Measurements from ENCODE around the gene JUND. TPM values are rescaled to one million over a fixed set of nuclear protein-coding genes. Genes with fewer than 3 reads are reported as not detected.
A peak's percentile ranks its signal among the peaks of the same experiment; 100 is the strongest.

JUND gene
- total RNA-seq, 2 donors from 2014 or later: 1,212 to 1,401 TPM

- H3K9me3 ChIP-seq (ENCODE audit: control insufficient read depth, low read length, poor library complexity, severe bottlenecking): no peaks in the 10 kb centered on the region
- DNase-seq: peak; percentile 62 to 71 (median 65)
- Mint-ChIP-seq H3K4me1 (peaks cover 35% of the 10 kb centered on the region), H3K27ac (peak overlapping the region; percentile 99), H3K4me3 (peak overlapping the region; percentile 97), H3K36me3 (ENCODE audit: low read depth) (peaks cover 4% of the 10 kb centered on the region), H3K27me3 (no peaks in the 10 kb centered on the region)
- peak; percentile 75 for ATAC-seq
These were observed 23.3 kb upstream of the JUND start for GRCh38 chr19:18304458-18305310.

- H3K36me3 Mint-ChIP-seq (ENCODE audit: low read depth): peaks cover 4% of the 10 kb centered on the region
- ATAC-seq: peak; percentile 2
These were observed 22.7 kb upstream of the JUND start for GRCh38 chr19:18304208-18304457.

GRCh38 chr19:18301718-18302111, 20.3 kb upstream of the JUND start:
- no peak for DNase-seq
- no peaks in the 10 kb centered on the region for H3K9me3 ChIP-seq (ENCODE audit: control insufficient read depth, low read length, poor library complexity, severe bottlenecking)
- H3K36me3 Mint-ChIP-seq (ENCODE audit: low read depth): peaks cover 4% of the 10 kb centered on the region
- H3K4me3 Mint-ChIP-seq: no peak overlapping the region
- H3K4me1 Mint-ChIP-seq: peaks cover 27% of the 10 kb centered on the region
- H3K27me3 Mint-ChIP-seq: no peaks in the 10 kb centered on the region
- H3K27ac Mint-ChIP-seq: peak overlapping the region; percentile 70
- ATAC-seq: no peak

More at GRCh38 chr19:18304208-18304457, 22.7 kb upstream of the JUND start:
- H3K27me3 Mint-ChIP-seq: no peaks in the 10 kb centered on the region
- DNase-seq: no peak
- H3K4me1 Mint-ChIP-seq: peaks cover 35% of the 10 kb centered on the region
- no peaks in the 10 kb centered on the region for H3K9me3 ChIP-seq (ENCODE audit: control insufficient read depth, low read length, poor library complexity, severe bottlenecking)
- peak overlapping the region; percentile 99 for H3K27ac Mint-ChIP-seq
- peak overlapping the region; percentile 97 for H3K4me3 Mint-ChIP-seq

GRCh38 chr19:18300930-18301717, 19.7 kb upstream of the JUND start:
- peaks cover 22% of the 10 kb centered on the region for H3K4me1 Mint-ChIP-seq
- no peak overlapping the region for H3K4me3 Mint-ChIP-seq
- H3K27ac Mint-ChIP-seq: peak overlapping the region; percentile 70
- H3K27me3 Mint-ChIP-seq: no peaks in the 10 kb centered on the region
- ATAC-seq (no peak), DNase-seq (no peak)
- H3K36me3 Mint-ChIP-seq (ENCODE audit: low read depth): peaks cover 4% of the 10 kb centered on the region
- H3K9me3 ChIP-seq (ENCODE audit: control insufficient read depth, low read length, poor library complexity, severe bottlenecking): no peaks in the 10 kb centered on the region

GRCh38 chr19:18299654-18300053, 18.2 kb upstream of the JUND start:
- Mint-ChIP-seq H3K27ac (peak overlapping the region; percentile 99), H3K27me3 (no peaks in the 10 kb centered on the region), H3K4me3 (no peak overlapping the region), H3K4me1 (peaks cover 20% of the 10 kb centered on the region), H3K36me3 (ENCODE audit: low read depth) (peaks cover 4% of the 10 kb centered on the region)
- DNase-seq (no peak), ATAC-seq (no peak)
- no peaks in the 10 kb centered on the region for H3K9me3 ChIP-seq (ENCODE audit: control insufficient read depth, low read length, poor library complexity, severe bottlenecking)

GRCh38 chr19:18298601-18299000, 17.2 kb upstream of the JUND start:
- peak overlapping the region; percentile 99 for H3K27ac Mint-ChIP-seq
- H3K27me3 Mint-ChIP-seq: no peaks in the 10 kb centered on the region
- H3K4me3 Mint-ChIP-seq: no peak overlapping the region
- no peak for ATAC-seq
- H3K4me1 Mint-ChIP-seq: peaks cover 18% of the 10 kb centered on the region
- H3K9me3 ChIP-seq (ENCODE audit: control insufficient read depth, low read length, poor library complexity, severe bottlenecking): no peaks in the 10 kb centered on the region
- H3K36me3 Mint-ChIP-seq (ENCODE audit: low read depth): peaks cover 2% of the 10 kb centered on the region
- DNase-seq: no peak

- no peak for ATAC-seq
- H3K36me3 Mint-ChIP-seq (ENCODE audit: low read depth): no peaks in the 10 kb centered on the region
- H3K4me3 Mint-ChIP-seq: no peak overlapping the region
- peaks cover 20% of the 10 kb centered on the region for H3K4me1 Mint-ChIP-seq
- DNase-seq: no peak
- H3K27me3 Mint-ChIP-seq: no peaks in the 10 kb centered on the region
- H3K27ac Mint-ChIP-seq: peak overlapping the region; percentile 99
- H3K9me3 ChIP-seq (ENCODE audit: control insufficient read depth, low read length, poor library complexity, severe bottlenecking): no peaks in the 10 kb centered on the region
These were observed 15.9 kb upstream of the JUND start for GRCh38 chr19:18297308-18297707.

- no peaks in the 10 kb centered on the region for H3K9me3 ChIP-seq (ENCODE audit: control insufficient read depth, low read length, poor library complexity, severe bottlenecking)
- H3K27me3 Mint-ChIP-seq: no peaks in the 10 kb centered on the region
- peak overlapping the region; percentile 99 for H3K27ac Mint-ChIP-seq
- no peak overlapping the region for H3K4me3 Mint-ChIP-seq
- peaks cover 35% of the 10 kb centered on the region for H3K4me1 Mint-ChIP-seq
- no peaks in the 10 kb centered on the region for H3K36me3 Mint-ChIP-seq (ENCODE audit: low read depth)
- ATAC-seq (no peak), DNase-seq (no peak)
These were observed 13.6 kb upstream of the JUND start for GRCh38 chr19:18295034-18295451.

GRCh38 chr19:18294467-18294864, 13.0 kb upstream of the JUND start:
- H3K27me3 Mint-ChIP-seq: no peaks in the 10 kb centered on the region
- ATAC-seq: peak; percentile 69
- peak; percentile 74 to 88 (median 82) for DNase-seq
- H3K4me3 Mint-ChIP-seq: peak overlapping the region; percentile 88
- H3K27ac Mint-ChIP-seq: peak overlapping the region; percentile 99
- H3K36me3 Mint-ChIP-seq (ENCODE audit: low read depth): no peaks in the 10 kb centered on the region
- H3K9me3 ChIP-seq (ENCODE audit: control insufficient read depth, low read length, poor library complexity, severe bottlenecking): no peaks in the 10 kb centered on the region
- H3K4me1 Mint-ChIP-seq: peaks cover 40% of the 10 kb centered on the region

- H3K9me3 ChIP-seq (ENCODE audit: control insufficient read depth, low read length, poor library complexity, severe bottlenecking): no peaks in the 10 kb centered on the region
- no peak for ATAC-seq
- Mint-ChIP-seq H3K4me1 (peaks cover 42% of the 10 kb centered on the region), H3K36me3 (ENCODE audit: low read depth) (no peaks in the 10 kb centered on the region), H3K27ac (peak overlapping the region; percentile 99), H3K27me3 (no peaks in the 10 kb centered on the region), H3K4me3 (peak overlapping the region; percentile 88)
- DNase-seq: no peak
These were observed 12.4 kb upstream of the JUND start for GRCh38 chr19:18293642-18294466.

- DNase-seq (no peak), ATAC-seq (no peak)
- Mint-ChIP-seq H3K36me3 (ENCODE audit: low read depth) (no peaks in the 10 kb centered on the region), H3K4me1 (peaks cover 42% of the 10 kb centered on the region), H3K27ac (peak overlapping the region; percentile 99), H3K4me3 (peak overlapping the region; percentile 88), H3K27me3 (no peaks in the 10 kb centered on the region)
- H3K9me3 ChIP-seq (ENCODE audit: control insufficient read depth, low read length, poor library complexity, severe bottlenecking): no peaks in the 10 kb centered on the region
These were observed 11.6 kb upstream of the JUND start for GRCh38 chr19:18292810-18293641.

GRCh38 chr19:18292462-18292809, 11.0 kb upstream of the JUND start:
- ATAC-seq (no peak), DNase-seq (no peak)
- Mint-ChIP-seq H3K27me3 (no peaks in the 10 kb centered on the region), H3K4me1 (peaks cover 42% of the 10 kb centered on the region), H3K27ac (peak overlapping the region; percentile 99), H3K4me3 (peak overlapping the region; percentile 88), H3K36me3 (ENCODE audit: low read depth) (no peaks in the 10 kb centered on the region)
- H3K9me3 ChIP-seq (ENCODE audit: control insufficient read depth, low read length, poor library complexity, severe bottlenecking): no peaks in the 10 kb centered on the region
